ENCODE measurements around the gene TUG1.

The TUG1 gene

GRCh38 chr22:30926706-30927105, 42.4 kb upstream of the TUG1 start:
- peaks cover 64% of the 10 kb centered on the region for H3K36me3 ChIP-seq (ENCODE audit: insufficient read depth, low read length)
- H3K9me2 ChIP-seq (ENCODE audit: low read depth, low read length), result no peaks in the 10 kb centered on the region
- TF ChIP-seq, protein P1, sequence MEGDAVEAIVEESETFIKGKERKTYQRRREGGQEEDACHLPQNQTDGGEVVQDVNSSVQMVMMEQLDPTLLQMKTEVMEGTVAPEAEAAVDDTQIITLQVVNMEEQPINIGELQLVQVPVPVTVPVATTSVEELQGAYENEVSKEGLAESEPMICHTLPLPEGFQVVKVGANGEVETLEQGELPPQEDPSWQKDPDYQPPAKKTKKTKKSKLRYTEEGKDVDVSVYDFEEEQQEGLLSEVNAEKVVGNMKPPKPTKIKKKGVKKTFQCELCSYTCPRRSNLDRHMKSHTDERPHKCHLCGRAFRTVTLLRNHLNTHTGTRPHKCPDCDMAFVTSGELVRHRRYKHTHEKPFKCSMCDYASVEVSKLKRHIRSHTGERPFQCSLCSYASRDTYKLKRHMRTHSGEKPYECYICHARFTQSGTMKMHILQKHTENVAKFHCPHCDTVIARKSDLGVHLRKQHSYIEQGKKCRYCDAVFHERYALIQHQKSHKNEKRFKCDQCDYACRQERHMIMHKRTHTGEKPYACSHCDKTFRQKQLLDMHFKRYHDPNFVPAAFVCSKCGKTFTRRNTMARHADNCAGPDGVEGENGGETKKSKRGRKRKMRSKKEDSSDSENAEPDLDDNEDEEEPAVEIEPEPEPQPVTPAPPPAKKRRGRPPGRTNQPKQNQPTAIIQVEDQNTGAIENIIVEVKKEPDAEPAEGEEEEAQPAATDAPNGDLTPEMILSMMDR (IDR thresholded peaks at IDR 0.05; ENCODE audit: low read length), result no peak
- TF ChIP-seq EZH2 (IDR thresholded peaks at IDR 0.05; ENCODE audit: borderline replicate concordance, low read length), result no peak
- H3K79me2 ChIP-seq (ENCODE audit: insufficient read depth, low read length), result no peaks in the 10 kb centered on the region
- H3K9me3 ChIP-seq (ENCODE audit: low read length), result no peaks in the 10 kb centered on the region
- H3K27me3 ChIP-seq (ENCODE audit: insufficient read depth, low read length), result no peaks in the 10 kb centered on the region
- H2AFZ ChIP-seq (ENCODE audit: low read length), result no peak overlapping the region
- no peak overlapping the region for H3K27ac ChIP-seq (ENCODE audit: low read depth, low read length, poor library complexity, severe bottlenecking)
- H3K4me2 ChIP-seq (ENCODE audit: low read length), result no peak overlapping the region
- H3K4me1 ChIP-seq (ENCODE audit: insufficient read depth, low read length, severe bottlenecking), result no peaks in the 10 kb centered on the region
- H3F3A ChIP-seq (ENCODE audit: insufficient read depth, low read length), result no peaks in the 10 kb centered on the region
- H4K20me1 ChIP-seq (ENCODE audit: insufficient read depth, low read length), result no peaks in the 10 kb centered on the region
- H3K9ac ChIP-seq (ENCODE audit: low read length), result no peak overlapping the region
- no peak overlapping the region for H3K4me3 ChIP-seq (ENCODE audit: low read depth, low read length, poor library complexity, severe bottlenecking)

DNA sequence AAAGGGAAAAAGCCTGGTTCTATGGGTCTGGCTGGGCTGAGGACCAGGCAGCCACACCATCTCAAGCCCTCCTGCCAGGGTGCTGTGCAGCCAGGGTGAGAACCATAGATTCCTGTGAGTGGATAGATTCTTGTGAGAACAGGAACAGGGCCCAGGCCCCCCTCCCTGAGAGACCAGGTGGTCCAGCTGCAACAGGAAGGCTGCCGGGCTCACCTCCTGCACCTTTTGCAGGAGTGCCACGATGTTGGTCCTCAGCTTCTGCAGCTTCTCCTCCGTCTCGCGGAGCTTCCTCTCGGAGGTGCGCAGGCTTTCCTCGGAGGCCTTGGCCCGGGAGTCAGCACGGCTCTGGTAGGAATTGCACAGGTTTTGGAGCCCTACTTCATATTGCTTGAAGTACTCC, 41.3 kb upstream of the TUG1 start:
- H3K9ac ChIP-seq (ENCODE audit: low read length), result no peak overlapping the region
- H3K4me1 ChIP-seq (ENCODE audit: insufficient read depth, low read length, severe bottlenecking), result no peaks in the 10 kb centered on the region
- no peak overlapping the region for H3K4me3 ChIP-seq (ENCODE audit: low read depth, low read length, poor library complexity, severe bottlenecking)
- no peaks in the 10 kb centered on the region for H4K20me1 ChIP-seq (ENCODE audit: insufficient read depth, low read length)
- no peaks in the 10 kb centered on the region for H3K27me3 ChIP-seq (ENCODE audit: insufficient read depth, low read length)
- no peaks in the 10 kb centered on the region for H3K9me3 ChIP-seq (ENCODE audit: low read length)
- no peaks in the 10 kb centered on the region for H3F3A ChIP-seq (ENCODE audit: insufficient read depth, low read length)
- TF ChIP-seq, protein P1 (IDR thresholded peaks at IDR 0.05; ENCODE audit: low read length), result no peak
- TF ChIP-seq EZH2 (IDR thresholded peaks at IDR 0.05; ENCODE audit: borderline replicate concordance, low read length), result no peak
- no peaks in the 10 kb centered on the region for H3K79me2 ChIP-seq (ENCODE audit: insufficient read depth, low read length)
- no peak overlapping the region for H2AFZ ChIP-seq (ENCODE audit: low read length)
- H3K36me3 ChIP-seq (ENCODE audit: insufficient read depth, low read length), result peaks cover 75% of the 10 kb centered on the region
- no peaks in the 10 kb centered on the region for H3K9me2 ChIP-seq (ENCODE audit: low read depth, low read length)
- H3K27ac ChIP-seq (ENCODE audit: low read depth, low read length, poor library complexity, severe bottlenecking), result no peak overlapping the region
- H3K4me2 ChIP-seq (ENCODE audit: low read length), result no peak overlapping the region

DNA sequence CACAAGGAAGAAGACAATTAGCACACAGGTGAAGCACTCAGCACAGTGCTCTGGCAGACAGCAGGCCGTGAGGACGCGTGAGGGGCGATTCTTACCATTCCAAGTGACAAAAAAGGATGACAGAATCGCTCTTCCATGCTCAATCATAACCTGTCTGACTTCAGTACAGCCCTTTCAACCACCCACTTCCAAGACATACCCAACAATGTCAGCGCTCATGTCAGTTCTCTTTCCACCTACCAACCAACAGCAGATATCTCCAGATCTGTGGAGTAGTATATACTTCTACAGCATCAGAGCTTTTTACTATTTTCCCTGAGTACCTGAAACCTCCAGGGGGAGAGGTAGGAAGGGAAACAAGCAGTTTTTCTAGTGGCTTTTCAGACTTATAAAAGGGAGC, 40.7 kb upstream of the TUG1 start:
- Histone ChIP-seq H3K4me2 (ENCODE audit: low read length) (no peak overlapping the region), H3K4me3 (ENCODE audit: low read depth, low read length, poor library complexity, severe bottlenecking) (no peak overlapping the region), H3K27me3 (ENCODE audit: insufficient read depth, low read length) (no peaks in the 10 kb centered on the region), H3K79me2 (ENCODE audit: insufficient read depth, low read length) (no peaks in the 10 kb centered on the region), H3K4me1 (ENCODE audit: insufficient read depth, low read length, severe bottlenecking) (no peaks in the 10 kb centered on the region), H3K9me2 (ENCODE audit: low read depth, low read length) (no peaks in the 10 kb centered on the region), H3F3A (ENCODE audit: insufficient read depth, low read length) (no peaks in the 10 kb centered on the region), H3K27ac (ENCODE audit: low read depth, low read length, poor library complexity, severe bottlenecking) (no peak overlapping the region), H4K20me1 (ENCODE audit: insufficient read depth, low read length) (no peaks in the 10 kb centered on the region), H3K9ac (ENCODE audit: low read length) (no peak overlapping the region), H3K9me3 (ENCODE audit: low read length) (no peaks in the 10 kb centered on the region), H2AFZ (ENCODE audit: low read length) (no peak overlapping the region), H3K36me3 (ENCODE audit: insufficient read depth, low read length) (peaks cover 81% of the 10 kb centered on the region)
- TF ChIP-seq, protein P1 (IDR thresholded peaks at IDR 0.05; ENCODE audit: low read length), result no peak
- no peak for TF ChIP-seq EZH2 (IDR thresholded peaks at IDR 0.05; ENCODE audit: borderline replicate concordance, low read length)

Measured in OCI-LY1 (cell line).